ENCODE results near the gene TCF15. TPM values are rescaled to one million over a fixed set of nuclear protein-coding genes. Genes with fewer than 3 reads are reported as not detected.
A peak's percentile ranks its signal among the peaks of the same experiment; 100 is the strongest.

TCF15 gene
- total RNA-seq, 2 experiments from 2014 or later: 0.23 TPM; not detected in 1

DNA sequence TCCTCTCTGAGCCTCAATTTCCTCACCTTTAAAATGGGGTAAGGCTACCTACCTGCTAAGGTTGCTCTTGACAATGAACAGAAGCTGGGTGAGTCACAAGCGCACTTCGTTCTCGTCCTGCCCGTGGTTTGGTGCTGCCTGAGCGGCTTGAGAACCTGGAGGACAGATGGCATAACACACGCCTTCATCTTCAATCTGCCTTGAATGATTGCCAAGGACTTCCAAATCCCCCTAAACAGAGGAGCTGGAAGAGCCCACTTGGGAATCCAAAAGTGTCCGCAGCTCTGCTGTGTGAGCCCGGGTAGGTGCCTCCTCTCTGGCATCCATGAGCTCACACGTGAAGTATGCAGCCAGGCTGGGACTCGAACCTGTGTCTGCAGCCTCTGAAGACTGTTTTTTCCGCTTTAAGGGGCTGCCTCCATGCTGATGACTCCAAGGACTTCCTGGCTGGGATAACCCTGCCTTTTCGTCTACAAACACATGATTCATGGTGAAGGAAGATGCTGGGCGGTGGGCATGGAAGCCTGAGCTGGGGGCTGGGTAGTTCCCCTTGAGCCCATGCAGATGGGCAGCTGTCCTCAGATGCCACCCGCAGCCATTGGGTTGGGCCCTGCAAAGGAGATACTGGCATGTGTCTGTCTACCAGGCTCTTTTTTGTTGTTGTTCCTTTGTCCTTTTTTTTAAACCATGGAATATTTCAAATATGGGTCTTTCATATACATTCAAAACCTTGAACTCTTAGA lies 41.3 kb downstream of the TCF15 start:
- CTCF ChIA-PET: interaction anchor here (1.6 to 2.4 kb wide), 2 partner anchors 77 to 98 kb away, joined by 6 to 7 read pairs; no protein-coding TSS in a partner anchor
- Mint-ChIP-seq H3K4me3 (no peak overlapping the region), H3K9me3 (no peaks in the 10 kb centered on the region), H3K27ac (no peak overlapping the region), H3K36me3 (ENCODE audit: low read depth) (no peaks in the 10 kb centered on the region), H3K27me3 (peaks cover 26% of the 10 kb centered on the region), H3K4me1 (ENCODE audit: low read depth) (peaks cover 8% of the 10 kb centered on the region)
- intact Hi-C loops (cut with micrococcal nuclease): loop anchor here (10.0 kb wide), 1 partner anchor 166 kb away; no protein-coding TSS in a partner anchor
- DNase-seq: peak; percentile 19
- ATAC-seq: peak; percentile 32
- no peak for TF ChIP-seq CTCF (IDR thresholded peaks at IDR 0.05)
- POLR2A ChIA-PET: interaction anchor here (0.5 kb wide), 1 partner anchor 641 kb away, joined by 3 read pairs; no protein-coding TSS in a partner anchor

- TF ChIP-seq CTCF (IDR thresholded peaks at IDR 0.05): no peak
- H3K4me1 Mint-ChIP-seq (ENCODE audit: low read depth): peaks cover 8% of the 10 kb centered on the region
- peak; percentile 81 for ATAC-seq
- H3K27ac Mint-ChIP-seq: no peak overlapping the region
- peaks cover 20% of the 10 kb centered on the region for H3K27me3 Mint-ChIP-seq
- no peak overlapping the region for H3K4me3 Mint-ChIP-seq
- ChIA-PET POLR2A (interaction anchor here (0.5 kb wide), 1 partner anchor 642 kb away, joined by 3 read pairs; no protein-coding TSS in a partner anchor), CTCF (interaction anchor here (1.6 to 3.0 kb wide), 3 partner anchors 77 to 99 kb away, joined by 6 to 13 read pairs (median 7); no protein-coding TSS in a partner anchor)
- DNase-seq: peak; percentile 44
- no peaks in the 10 kb centered on the region for H3K36me3 Mint-ChIP-seq (ENCODE audit: low read depth)
- intact Hi-C loops (cut with micrococcal nuclease): loop anchor here (10.0 kb wide), 1 partner anchor 167 kb away; no protein-coding TSS in a partner anchor
- no peaks in the 10 kb centered on the region for H3K9me3 Mint-ChIP-seq
Measured at GRCh38 chr20:568097-568652, 41.9 kb downstream of the TCF15 start.

- Mint-ChIP-seq H3K4me1 (ENCODE audit: low read depth) (peaks cover 8% of the 10 kb centered on the region), H3K4me3 (no peak overlapping the region), H3K9me3 (no peaks in the 10 kb centered on the region), H3K27me3 (peaks cover 13% of the 10 kb centered on the region), H3K36me3 (ENCODE audit: low read depth) (no peaks in the 10 kb centered on the region), H3K27ac (no peak overlapping the region)
- intact Hi-C loops (cut with micrococcal nuclease): loop anchor here (10.0 kb wide), 1 partner anchor 171 kb away; no protein-coding TSS in a partner anchor
- no peak for DNase-seq
- no peak for ATAC-seq
- TF ChIP-seq CTCF (IDR thresholded peaks at IDR 0.05): no peak
- POLR2A ChIA-PET: interaction anchor here (1.1 kb wide), 1 partner anchor 11 kb away, joined by 3 read pairs; no protein-coding TSS in a partner anchor
- CTCF ChIA-PET: interaction anchor here (2.3 to 4.5 kb wide), 2 partner anchors 82 to 103 kb away, joined by 8 to 56 read pairs; no protein-coding TSS in a partner anchor
Measured at GRCh38 chr20:564192-564591, 45.9 kb downstream of the TCF15 start.

DNA sequence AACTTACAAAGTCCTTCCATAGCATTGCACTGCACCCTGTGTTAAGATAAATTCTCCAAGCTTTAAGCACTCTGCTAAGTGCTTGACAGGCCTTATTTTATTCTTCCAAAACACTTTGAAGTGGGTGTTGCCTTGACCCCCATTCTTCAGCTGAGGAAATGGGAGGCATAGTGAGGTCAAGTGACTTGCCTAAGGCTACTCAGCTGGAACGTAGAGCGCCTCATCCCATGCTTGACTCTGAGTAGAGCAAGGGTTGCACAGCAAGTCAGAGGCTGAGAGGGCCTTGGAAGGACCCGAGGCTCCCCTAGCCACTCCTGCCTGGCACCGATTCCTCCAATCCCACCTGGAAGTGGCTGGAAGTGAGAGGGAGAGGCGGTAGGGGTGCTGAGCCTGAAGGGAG lies 46.9 kb downstream of the TCF15 start:
- ATAC-seq: no peak
- Mint-ChIP-seq H3K36me3 (ENCODE audit: low read depth) (no peaks in the 10 kb centered on the region), H3K9me3 (no peaks in the 10 kb centered on the region), H3K4me1 (ENCODE audit: low read depth) (peaks cover 3% of the 10 kb centered on the region), H3K27me3 (peaks cover 13% of the 10 kb centered on the region), H3K27ac (no peak overlapping the region), H3K4me3 (no peak overlapping the region)
- intact Hi-C loops (cut with micrococcal nuclease): loop anchor here (2.0 to 10.0 kb wide), 2 partner anchors 82 to 172 kb away; no protein-coding TSS in a partner anchor
- POLR2A ChIA-PET: interaction anchor here (1.1 kb wide), 1 partner anchor 12 kb away, joined by 3 read pairs; no protein-coding TSS in a partner anchor
- no peak for TF ChIP-seq CTCF (IDR thresholded peaks at IDR 0.05)
- CTCF ChIA-PET: interaction anchor here (1.0 to 4.5 kb wide), 11 partner anchors 12 to 177 kb away, joined by 3 to 56 read pairs (median 4); no protein-coding TSS in a partner anchor
- no peak for DNase-seq

Data from activated CD8-positive, alpha-beta T cell treated with anti-CD3 and anti-CD28 coated beads for 36 hours (primary cell).